NCI-H2029 treated with DMSO at 0.1 percent for 48 hours (cell line): ENCODE data around the gene MEAF6.

Source experiments
- DNase-seq: peaks from one replicate; lab custom pipeline; 2025; lab: John Stamatoyannopoulos, UW

Gene MEAF6

GRCh38 chr1:37473431-37474045 lies 41.0 kb downstream of the MEAF6 start:
- no peak for DNase-seq

- no peak for DNase-seq
Measured at GRCh38 chr1:37472994-37473393, 41.6 kb downstream of the MEAF6 start.

GRCh38 chr1:37472281-37472680 lies 42.3 kb downstream of the MEAF6 start:
- no peak for DNase-seq

GRCh38 chr1:37471345-37472231 lies 43.0 kb downstream of the MEAF6 start:
- DNase-seq, result no peak

- DNase-seq, result no peak
Measured at GRCh38 chr1:37469386-37469785, 45.2 kb downstream of the MEAF6 start.

GRCh38 chr1:37468037-37468436 lies 46.5 kb downstream of the MEAF6 start:
- no peak for DNase-seq

- no peak for DNase-seq
Measured at GRCh38 chr1:37465593-37466517, 48.7 kb downstream of the MEAF6 start.

GRCh38 chr1:37464443-37464842 lies 50.1 kb downstream of the MEAF6 start:
- no peak for DNase-seq

- no peak for DNase-seq
Measured at GRCh38 chr1:37461698-37462436, 52.7 kb downstream of the MEAF6 start.

GRCh38 chr1:37458551-37458950 lies 56.0 kb downstream of the MEAF6 start:
- DNase-seq, result no peak

GRCh38 chr1:37456614-37457013 lies 58.0 kb downstream of the MEAF6 start:
- no peak for DNase-seq

GRCh38 chr1:37455516-37455915 lies 59.0 kb downstream of the MEAF6 start:
- DNase-seq, result no peak

- DNase-seq, result no peak
Measured at GRCh38 chr1:37453647-37454046, 60.9 kb downstream of the MEAF6 start.

- DNase-seq, result no peak
Measured at GRCh38 chr1:37452416-37452815, 62.1 kb downstream of the MEAF6 start.

- DNase-seq, result no peak
Measured at GRCh38 chr1:37449936-37450335, 64.6 kb downstream of the MEAF6 start.

GRCh38 chr1:37448691-37449417 lies 65.7 kb downstream of the MEAF6 start:
- no peak for DNase-seq

GRCh38 chr1:37448185-37448584 lies 66.4 kb downstream of the MEAF6 start:
- DNase-seq, result no peak

- DNase-seq, result no peak
Measured at GRCh38 chr1:37446874-37447273, 67.7 kb downstream of the MEAF6 start.

- DNase-seq, result no peak
Measured at GRCh38 chr1:37442644-37443043, 71.9 kb downstream of the MEAF6 start.
